WTC11 (cell line): ENCODE results near the gene NDOR1. TPM values are rescaled to one million over a fixed set of nuclear protein-coding genes. Genes with fewer than 3 reads are reported as not detected.
A peak's percentile ranks its signal among the peaks of the same experiment; 100 is the strongest.

Source experiments
- ELF4 ChIP-seq: sonication (generic); formaldehyde crosslinking; IDR thresholded peaks from 2 replicates; pipeline ENCODE4 v1.8.1; 2022; ENCODE audit warnings: low read depth, mild to moderate bottlenecking, moderate library complexity, missing genetic modification reagents
- ESRRA ChIP-seq: sonication (generic); formaldehyde crosslinking; IDR thresholded peaks from 2 replicates; pipeline ENCODE4 v1.8.1; 2022; ENCODE audit warnings: mild to moderate bottlenecking, missing genetic modification reagents, borderline replicate concordance
- GTF2I ChIP-seq: fragments of 250-450 bp; sonication (Bioruptor Pico); conservative IDR thresholded peaks from 2 replicates; pipeline ENCODE4 v1.4.0; 2021; ENCODE audit warnings: mild to moderate bottlenecking
- JUN ChIP-seq: sonication (generic); formaldehyde crosslinking; IDR thresholded peaks from 2 replicates; pipeline ENCODE4 v1.8.0; 2023; ENCODE audit warnings: mild to moderate bottlenecking, missing genetic modification reagents
- MXD4 ChIP-seq: fragments of 250-450 bp; sonication (Bioruptor Pico); IDR thresholded peaks from 2 replicates; pipeline ENCODE4 v1.8.0; 2021; ENCODE audit warnings: mild to moderate bottlenecking, moderate library complexity, borderline replicate concordance
- MYBL2 ChIP-seq: sonication (generic); formaldehyde crosslinking; IDR thresholded peaks from 2 replicates; pipeline ENCODE4 v1.8.1; 2023; ENCODE audit warnings: mild to moderate bottlenecking, moderate library complexity, missing genetic modification reagents
- NFE2L1 ChIP-seq: sonication (generic); formaldehyde crosslinking; IDR thresholded peaks from 2 replicates; pipeline ENCODE4 v1.8.1; 2023; ENCODE audit warnings: missing genetic modification reagents
- NR1H2 ChIP-seq: sonication (generic); formaldehyde crosslinking; IDR thresholded peaks from 2 replicates; pipeline ENCODE4 v1.9.0; 2021; ENCODE audit warnings: mild to moderate bottlenecking, moderate library complexity, missing genetic modification reagents
- NR2C2 ChIP-seq: sonication (generic); formaldehyde crosslinking; IDR thresholded peaks from 2 replicates; pipeline ENCODE4 v1.8.0; 2022; ENCODE audit warnings: mild to moderate bottlenecking, missing genetic modification reagents
- OVOL2 ChIP-seq: fragments of 250-450 bp; sonication (Bioruptor Pico); IDR thresholded peaks from 2 replicates; pipeline ENCODE4 v1.9.0; 2021; ENCODE audit warnings: mild to moderate bottlenecking, borderline replicate concordance
- PRRX2 ChIP-seq: fragments of 250-450 bp; sonication (Bioruptor Pico); IDR thresholded peaks from 2 replicates; pipeline ENCODE4 v1.8.0; 2021; ENCODE audit warnings: mild to moderate bottlenecking
- RELA ChIP-seq: sonication (generic); formaldehyde crosslinking; IDR thresholded peaks from 2 replicates; pipeline ENCODE4 v1.8.1; 2022; ENCODE audit warnings: missing genetic modification reagents, mild to moderate bottlenecking, borderline replicate concordance
- SOX15 ChIP-seq: fragments of 250-450 bp; sonication (Bioruptor Pico); IDR thresholded peaks from 2 replicates; pipeline ENCODE4 v1.9.0; 2021; ENCODE audit warnings: mild to moderate bottlenecking
- SP1 ChIP-seq: sonication (generic); formaldehyde crosslinking; conservative IDR thresholded peaks from 2 replicates; pipeline ENCODE4 v1.8.1; 2022; ENCODE audit warnings: missing genetic modification reagents
- ZBTB21 ChIP-seq: sonication (generic); formaldehyde crosslinking; IDR thresholded peaks from 2 replicates; pipeline ENCODE4 v1.8.1; 2023; ENCODE audit warnings: mild to moderate bottlenecking, missing genetic modification reagents, borderline replicate concordance
- ZNF219 ChIP-seq: sonication (generic); formaldehyde crosslinking; IDR thresholded peaks from 2 replicates; pipeline ENCODE4 v1.8.0; 2023; ENCODE audit warnings: missing genetic modification reagents, mild to moderate bottlenecking, borderline replicate concordance
- ZNF317 ChIP-seq: sonication (generic); formaldehyde crosslinking; IDR thresholded peaks from 2 replicates; pipeline ENCODE4 v1.8.1; 2023; ENCODE audit warnings: low read depth, mild to moderate bottlenecking, moderate library complexity, missing genetic modification reagents, borderline replicate concordance
- ZNF423 ChIP-seq: fragments of 250-450 bp; sonication (Bioruptor Pico); IDR thresholded peaks from 2 replicates; pipeline ENCODE4 v2.1.2; 2022; ENCODE audit warnings: mild to moderate bottlenecking, moderate library complexity
- total RNA-seq: library from RNA; stranded (reverse); gene quantifications from 3 replicates; pipeline ENCODE4 v1.2.3, GENCODE V29; 2021
- TF ChIP-seq, protein P1 (sequence below): sonication (generic); formaldehyde crosslinking; conservative IDR thresholded peaks from 2 replicates; pipeline ENCODE4 v1.8.1; 2023; ENCODE audit warnings: mild to moderate bottlenecking, low read depth, missing genetic modification reagents, moderate library complexity
- TF ChIP-seq, protein P2 (sequence below): fragments of 250-450 bp; sonication (Bioruptor Pico); IDR thresholded peaks from 2 replicates; pipeline ENCODE4 v1.9.0; 2021; ENCODE audit warnings: moderate library complexity, mild to moderate bottlenecking, inconsistent platforms, borderline replicate concordance
- TF ChIP-seq, protein P3 (sequence below): fragments of 250-450 bp; sonication (Bioruptor Pico); conservative IDR thresholded peaks from 2 replicates; pipeline ENCODE4 v1.9.0; 2021; ENCODE audit warnings: mild to moderate bottlenecking
- TF ChIP-seq, protein P4 (sequence below): sonication (generic); formaldehyde crosslinking; IDR thresholded peaks from 2 replicates; pipeline ENCODE4 v1.8.1; 2022; ENCODE audit warnings: mild to moderate bottlenecking, moderate library complexity, missing genetic modification reagents
- TF ChIP-seq, protein P5 (sequence below): sonication (generic); formaldehyde crosslinking; IDR thresholded peaks from 2 replicates; pipeline ENCODE4 v1.8.1; 2022; ENCODE audit warnings: low read depth, missing genetic modification reagents, borderline replicate concordance
- TF ChIP-seq, protein P6 (sequence below): sonication (generic); formaldehyde crosslinking; IDR thresholded peaks from 2 replicates; pipeline ENCODE4 v1.8.1; 2023; ENCODE audit warnings: mild to moderate bottlenecking, moderate library complexity, missing genetic modification reagents
- TF ChIP-seq, protein P7 (sequence below): sonication (generic); formaldehyde crosslinking; IDR thresholded peaks from 2 replicates; pipeline ENCODE4 v1.8.0; 2022; ENCODE audit warnings: mild to moderate bottlenecking, missing genetic modification reagents
- TF ChIP-seq, protein P8 (sequence below): sonication (generic); formaldehyde crosslinking; IDR thresholded peaks from 2 replicates; pipeline ENCODE4 v1.8.1; 2023; ENCODE audit warnings: mild to moderate bottlenecking, missing genetic modification reagents, moderate library complexity

The NDOR1 gene
- total RNA-seq, 1 experiment from 2014 or later, result 49.0 TPM

DNA sequence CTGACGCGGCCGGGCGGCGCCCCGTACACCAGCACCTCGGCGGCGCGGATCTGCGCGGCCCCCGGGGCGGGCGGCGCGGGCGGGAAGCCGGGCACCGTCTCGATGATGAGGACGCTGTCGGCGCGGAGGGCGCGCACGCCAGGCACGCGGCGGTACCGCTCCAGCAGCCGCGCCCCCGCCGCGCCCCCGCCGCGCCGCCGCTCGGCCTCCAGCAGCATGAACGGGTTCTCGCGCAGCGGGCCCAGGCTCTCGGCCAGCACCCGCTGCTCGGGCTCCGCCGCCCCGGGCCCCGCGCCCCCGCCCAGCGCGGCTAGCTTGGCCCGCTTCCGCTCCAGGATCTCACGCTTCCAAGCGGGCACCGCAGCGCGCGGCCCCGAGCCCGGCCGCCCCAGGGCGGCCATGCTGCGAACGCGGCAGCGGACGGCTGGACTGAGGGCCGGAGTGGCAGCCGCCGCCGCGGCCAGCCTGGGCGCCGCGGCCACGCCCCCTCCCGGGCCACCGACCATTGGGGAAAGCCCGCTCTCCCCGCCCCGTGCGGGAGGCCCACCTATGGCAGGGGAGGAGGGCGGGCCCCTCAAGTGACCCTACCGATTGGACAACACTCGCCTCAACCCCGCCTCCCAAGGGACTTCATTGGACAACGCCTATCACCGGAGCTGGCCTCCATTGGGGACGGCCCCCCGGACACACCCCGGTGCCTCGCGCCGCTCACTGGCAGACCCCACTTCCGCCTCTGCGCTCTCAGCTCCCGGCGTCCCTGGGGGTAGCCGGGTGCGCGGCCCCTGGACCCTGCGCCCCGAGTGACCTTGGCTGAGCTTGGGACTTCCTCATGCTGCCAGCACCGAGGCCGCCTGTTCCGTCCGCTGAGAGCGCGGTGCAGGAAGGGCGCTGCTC lies 4.9 kb upstream of the NDOR1 start, which contains the start of gene TPRN (continued):
- TF ChIP-seq, protein P1, sequence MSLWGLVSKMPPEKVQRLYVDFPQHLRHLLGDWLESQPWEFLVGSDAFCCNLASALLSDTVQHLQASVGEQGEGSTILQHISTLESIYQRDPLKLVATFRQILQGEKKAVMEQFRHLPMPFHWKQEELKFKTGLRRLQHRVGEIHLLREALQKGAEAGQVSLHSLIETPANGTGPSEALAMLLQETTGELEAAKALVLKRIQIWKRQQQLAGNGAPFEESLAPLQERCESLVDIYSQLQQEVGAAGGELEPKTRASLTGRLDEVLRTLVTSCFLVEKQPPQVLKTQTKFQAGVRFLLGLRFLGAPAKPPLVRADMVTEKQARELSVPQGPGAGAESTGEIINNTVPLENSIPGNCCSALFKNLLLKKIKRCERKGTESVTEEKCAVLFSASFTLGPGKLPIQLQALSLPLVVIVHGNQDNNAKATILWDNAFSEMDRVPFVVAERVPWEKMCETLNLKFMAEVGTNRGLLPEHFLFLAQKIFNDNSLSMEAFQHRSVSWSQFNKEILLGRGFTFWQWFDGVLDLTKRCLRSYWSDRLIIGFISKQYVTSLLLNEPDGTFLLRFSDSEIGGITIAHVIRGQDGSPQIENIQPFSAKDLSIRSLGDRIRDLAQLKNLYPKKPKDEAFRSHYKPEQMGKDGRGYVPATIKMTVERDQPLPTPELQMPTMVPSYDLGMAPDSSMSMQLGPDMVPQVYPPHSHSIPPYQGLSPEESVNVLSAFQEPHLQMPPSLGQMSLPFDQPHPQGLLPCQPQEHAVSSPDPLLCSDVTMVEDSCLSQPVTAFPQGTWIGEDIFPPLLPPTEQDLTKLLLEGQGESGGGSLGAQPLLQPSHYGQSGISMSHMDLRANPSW (CRISPR knock-in tag), result no peak
- TF ChIP-seq RELA (CRISPR knock-in tag) (peak; percentile 41; the same call in 1 of the 2 replicates), MYBL2 (CRISPR knock-in tag) (0 out of 2 replicates have a peak, but pooled peaks have one; percentile 25), OVOL2 (CRISPR knock-in tag) (no peak), ZNF423 (CRISPR knock-in tag) (no peak), JUN (CRISPR knock-in tag) (no peak), ZNF317 (CRISPR knock-in tag) (no peak), ESRRA (CRISPR knock-in tag) (peak; percentile 95), PRRX2 (CRISPR knock-in tag) (no peak), SOX15 (no peak), ELF4 (CRISPR knock-in tag) (no peak), MXD4 (CRISPR knock-in tag) (no peak), ZNF219 (CRISPR knock-in tag) (no peak), GTF2I (CRISPR knock-in tag) (no peak), NR1H2 (no peak), NR2C2 (CRISPR knock-in tag) (no peak), NFE2L1 (CRISPR knock-in tag) (no peak), ZBTB21 (CRISPR knock-in tag) (no peak), SP1 (peak; percentile 91)
- TF ChIP-seq, protein P2, sequence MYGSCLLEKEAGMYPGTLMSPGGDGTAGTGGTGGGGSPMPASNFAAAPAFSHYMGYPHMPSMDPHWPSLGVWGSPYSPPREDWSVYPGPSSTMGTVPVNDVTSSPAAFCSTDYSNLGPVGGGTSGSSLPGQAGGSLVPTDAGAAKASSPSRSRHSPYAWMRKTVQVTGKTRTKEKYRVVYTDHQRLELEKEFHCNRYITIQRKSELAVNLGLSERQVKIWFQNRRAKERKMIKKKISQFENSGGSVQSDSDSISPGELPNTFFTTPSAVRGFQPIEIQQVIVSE (CRISPR knock-in tag), result no peak
- TF ChIP-seq, protein P3, sequence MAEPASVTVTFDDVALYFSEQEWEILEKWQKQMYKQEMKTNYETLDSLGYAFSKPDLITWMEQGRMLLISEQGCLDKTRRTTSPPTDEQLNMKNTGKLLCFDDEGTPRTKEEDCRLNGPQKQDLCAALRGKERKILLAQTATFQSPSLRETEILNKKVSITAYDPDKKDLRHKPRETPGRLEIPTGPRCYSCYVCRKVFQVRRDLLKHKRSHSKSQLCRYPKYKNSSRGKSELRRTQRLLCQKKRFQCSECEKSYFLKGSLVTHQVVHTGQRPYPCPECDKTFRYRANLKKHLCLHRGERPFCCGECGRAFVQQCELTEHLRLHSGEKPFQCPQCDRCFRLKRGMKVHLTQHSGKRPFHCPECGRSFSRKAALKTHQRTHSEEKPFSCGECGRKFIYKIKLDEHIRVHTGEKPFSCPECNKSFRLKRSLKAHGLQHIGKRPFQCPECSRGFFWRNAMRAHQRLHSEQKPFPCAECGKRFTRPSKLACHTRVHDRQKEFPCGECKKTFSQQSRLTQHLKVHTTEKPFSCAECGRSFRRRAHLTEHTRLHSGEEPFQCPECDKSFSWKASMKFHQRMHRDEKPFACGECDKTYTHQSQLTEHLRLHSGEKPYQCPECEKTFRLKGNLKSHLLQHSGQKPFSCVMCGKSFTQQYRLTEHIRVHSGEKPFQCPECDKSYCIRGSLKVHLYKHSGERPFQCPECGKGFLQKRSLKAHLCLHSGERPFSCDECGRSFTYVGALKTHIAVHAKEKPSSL (CRISPR knock-in tag), result no peak
- TF ChIP-seq, protein P4, sequence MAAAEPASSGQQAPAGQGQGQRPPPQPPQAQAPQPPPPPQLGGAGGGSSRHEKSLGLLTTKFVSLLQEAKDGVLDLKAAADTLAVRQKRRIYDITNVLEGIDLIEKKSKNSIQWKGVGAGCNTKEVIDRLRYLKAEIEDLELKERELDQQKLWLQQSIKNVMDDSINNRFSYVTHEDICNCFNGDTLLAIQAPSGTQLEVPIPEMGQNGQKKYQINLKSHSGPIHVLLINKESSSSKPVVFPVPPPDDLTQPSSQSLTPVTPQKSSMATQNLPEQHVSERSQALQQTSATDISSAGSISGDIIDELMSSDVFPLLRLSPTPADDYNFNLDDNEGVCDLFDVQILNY, result peak; percentile 64; the same call in 1 of the 2 replicates
- TF ChIP-seq, protein P5, sequence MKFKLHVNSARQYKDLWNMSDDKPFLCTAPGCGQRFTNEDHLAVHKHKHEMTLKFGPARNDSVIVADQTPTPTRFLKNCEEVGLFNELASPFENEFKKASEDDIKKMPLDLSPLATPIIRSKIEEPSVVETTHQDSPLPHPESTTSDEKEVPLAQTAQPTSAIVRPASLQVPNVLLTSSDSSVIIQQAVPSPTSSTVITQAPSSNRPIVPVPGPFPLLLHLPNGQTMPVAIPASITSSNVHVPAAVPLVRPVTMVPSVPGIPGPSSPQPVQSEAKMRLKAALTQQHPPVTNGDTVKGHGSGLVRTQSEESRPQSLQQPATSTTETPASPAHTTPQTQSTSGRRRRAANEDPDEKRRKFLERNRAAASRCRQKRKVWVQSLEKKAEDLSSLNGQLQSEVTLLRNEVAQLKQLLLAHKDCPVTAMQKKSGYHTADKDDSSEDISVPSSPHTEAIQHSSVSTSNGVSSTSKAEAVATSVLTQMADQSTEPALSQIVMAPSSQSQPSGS (CRISPR knock-in tag), result no peak
- TF ChIP-seq, protein P6, sequence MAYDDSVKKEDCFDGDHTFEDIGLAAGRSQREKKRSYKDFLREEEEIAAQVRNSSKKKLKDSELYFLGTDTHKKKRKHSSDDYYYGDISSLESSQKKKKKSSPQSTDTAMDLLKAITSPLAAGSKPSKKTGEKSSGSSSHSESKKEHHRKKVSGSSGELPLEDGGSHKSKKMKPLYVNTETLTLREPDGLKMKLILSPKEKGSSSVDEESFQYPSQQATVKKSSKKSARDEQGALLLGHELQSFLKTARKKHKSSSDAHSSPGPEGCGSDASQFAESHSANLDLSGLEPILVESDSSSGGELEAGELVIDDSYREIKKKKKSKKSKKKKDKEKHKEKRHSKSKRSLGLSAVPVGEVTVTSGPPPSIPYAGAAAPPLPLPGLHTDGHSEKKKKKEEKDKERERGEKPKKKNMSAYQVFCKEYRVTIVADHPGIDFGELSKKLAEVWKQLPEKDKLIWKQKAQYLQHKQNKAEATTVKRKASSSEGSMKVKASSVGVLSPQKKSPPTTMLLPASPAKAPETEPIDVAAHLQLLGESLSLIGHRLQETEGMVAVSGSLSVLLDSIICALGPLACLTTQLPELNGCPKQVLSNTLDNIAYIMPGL (CRISPR knock-in tag), result peak; percentile 76; the same call in 1 of the 2 replicates
- TF ChIP-seq, protein P7, sequence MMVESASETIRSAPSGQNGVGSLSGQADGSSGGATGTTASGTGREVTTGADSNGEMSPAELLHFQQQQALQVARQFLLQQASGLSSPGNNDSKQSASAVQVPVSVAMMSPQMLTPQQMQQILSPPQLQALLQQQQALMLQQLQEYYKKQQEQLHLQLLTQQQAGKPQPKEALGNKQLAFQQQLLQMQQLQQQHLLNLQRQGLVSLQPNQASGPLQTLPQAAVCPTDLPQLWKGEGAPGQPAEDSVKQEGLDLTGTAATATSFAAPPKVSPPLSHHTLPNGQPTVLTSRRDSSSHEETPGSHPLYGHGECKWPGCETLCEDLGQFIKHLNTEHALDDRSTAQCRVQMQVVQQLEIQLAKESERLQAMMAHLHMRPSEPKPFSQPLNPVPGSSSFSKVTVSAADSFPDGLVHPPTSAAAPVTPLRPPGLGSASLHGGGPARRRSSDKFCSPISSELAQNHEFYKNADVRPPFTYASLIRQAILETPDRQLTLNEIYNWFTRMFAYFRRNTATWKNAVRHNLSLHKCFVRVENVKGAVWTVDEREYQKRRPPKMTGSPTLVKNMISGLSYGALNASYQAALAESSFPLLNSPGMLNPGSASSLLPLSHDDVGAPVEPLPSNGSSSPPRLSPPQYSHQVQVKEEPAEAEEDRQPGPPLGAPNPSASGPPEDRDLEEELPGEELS (CRISPR knock-in tag), result 0 out of 2 replicates have a peak, but pooled peaks have one; percentile 29
- TF ChIP-seq, protein P8, sequence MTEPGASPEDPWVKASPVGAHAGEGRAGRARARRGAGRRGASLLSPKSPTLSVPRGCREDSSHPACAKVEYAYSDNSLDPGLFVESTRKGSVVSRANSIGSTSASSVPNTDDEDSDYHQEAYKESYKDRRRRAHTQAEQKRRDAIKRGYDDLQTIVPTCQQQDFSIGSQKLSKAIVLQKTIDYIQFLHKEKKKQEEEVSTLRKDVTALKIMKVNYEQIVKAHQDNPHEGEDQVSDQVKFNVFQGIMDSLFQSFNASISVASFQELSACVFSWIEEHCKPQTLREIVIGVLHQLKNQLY (CRISPR knock-in tag), result no peak
